Endothelial cell (in vitro differentiated cells): ENCODE data around the gene PPP2R2B. TPM values are rescaled to one million over a fixed set of nuclear protein-coding genes. Genes with fewer than 3 reads are reported as not detected.

Source experiments
- DNase-seq: peaks from one replicate; pipeline ENCODE4 v3.0.0; 2021; ENCODE audit warnings: low spot score
- H3K27ac Mint-ChIP-seq: one replicate; pipeline ENCODE4 v1.8.0; 2021; ENCODE audit warnings: mixed read lengths, inconsistent platforms; ENCODE audit not compliant: unreplicated experiment
- H3K27me3 Mint-ChIP-seq: one replicate; pipeline ENCODE4 v1.8.0; 2021; ENCODE audit warnings: mild to moderate bottlenecking, moderate library complexity, mixed read lengths, inconsistent platforms; ENCODE audit not compliant: unreplicated experiment
- H3K36me3 Mint-ChIP-seq: one replicate; pipeline ENCODE4 v1.8.0; 2021; ENCODE audit warnings: mild to moderate bottlenecking, low read depth, mixed read lengths, inconsistent platforms; ENCODE audit not compliant: unreplicated experiment
- H3K4me1 Mint-ChIP-seq: one replicate; pipeline ENCODE4 v1.8.0; 2021; ENCODE audit warnings: mild to moderate bottlenecking, mixed read lengths, inconsistent platforms; ENCODE audit not compliant: unreplicated experiment
- H3K4me3 Mint-ChIP-seq: one replicate; pipeline ENCODE4 v1.8.0; 2021; ENCODE audit warnings: mild to moderate bottlenecking, mixed read lengths, inconsistent platforms; ENCODE audit not compliant: unreplicated experiment
- H3K9me3 Mint-ChIP-seq: one replicate; pipeline ENCODE4 v1.8.0; 2021; ENCODE audit warnings: mixed read lengths, inconsistent platforms; ENCODE audit not compliant: unreplicated experiment
- total RNA-seq: library from RNA; stranded (reverse); fragmentation: NEBNext Ultra II Directional; extraction: Animal tissue kit (Norgen Biotek cat#: 25700); gene quantifications from one replicate; pipeline ENCODE4 v1.2.1, GENCODE V29; 2021; ENCODE audit not compliant: unreplicated experiment
- TF ChIP-seq, protein P1 (sequence below): fragments of 200-600 bp; sonication (generic); IDR thresholded peaks from one replicate; pipeline ENCODE4 v1.5.0; 2021; ENCODE audit warnings: antibody characterized with exemption; ENCODE audit not compliant: unreplicated experiment

Gene PPP2R2B
- total RNA-seq, 1 donor from 2014 or later = 0.59 TPM

DNA sequence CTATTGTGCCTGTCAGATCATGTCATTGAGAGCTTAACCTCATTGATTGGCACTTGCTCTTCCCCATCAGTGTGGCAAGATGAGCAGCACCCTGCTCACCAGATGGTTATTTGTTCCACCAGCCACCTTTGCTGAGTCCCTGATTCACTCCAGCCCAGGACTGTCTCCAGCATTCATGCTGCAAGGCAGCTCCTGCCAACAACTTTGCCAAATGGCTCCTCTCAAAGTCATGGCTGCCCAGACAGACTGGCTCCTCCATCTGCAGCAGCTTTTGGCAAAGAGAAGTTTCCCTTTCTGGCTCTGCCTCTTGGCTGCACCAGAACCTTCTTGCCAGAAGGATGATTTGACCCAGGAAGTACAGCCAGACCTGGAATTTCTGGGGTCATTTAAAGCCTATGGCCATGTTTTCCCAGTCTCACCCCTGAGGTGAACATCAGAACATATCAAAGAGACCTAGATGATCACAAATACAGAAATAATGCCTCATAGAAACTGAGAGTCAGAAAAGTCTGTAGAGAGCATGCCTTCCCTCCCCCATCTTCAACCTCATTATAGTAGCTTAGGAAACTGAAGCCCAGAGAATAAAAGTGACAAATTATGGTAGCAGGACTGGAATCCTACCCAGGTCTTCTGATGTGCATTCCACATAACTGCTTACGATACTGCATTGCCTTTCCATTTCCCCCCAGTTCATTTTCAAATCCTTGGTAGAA is 10.4 kb downstream of the PPP2R2B start:
- no peak overlapping the region for H3K27ac Mint-ChIP-seq
- no peaks in the 10 kb centered on the region for H3K4me1 Mint-ChIP-seq
- H3K4me3 Mint-ChIP-seq = no peak overlapping the region
- H3K27me3 Mint-ChIP-seq = peaks cover 2% of the 10 kb centered on the region
- H3K36me3 Mint-ChIP-seq = no peaks in the 10 kb centered on the region
- no peaks in the 10 kb centered on the region for H3K9me3 Mint-ChIP-seq
- TF ChIP-seq, protein P1, sequence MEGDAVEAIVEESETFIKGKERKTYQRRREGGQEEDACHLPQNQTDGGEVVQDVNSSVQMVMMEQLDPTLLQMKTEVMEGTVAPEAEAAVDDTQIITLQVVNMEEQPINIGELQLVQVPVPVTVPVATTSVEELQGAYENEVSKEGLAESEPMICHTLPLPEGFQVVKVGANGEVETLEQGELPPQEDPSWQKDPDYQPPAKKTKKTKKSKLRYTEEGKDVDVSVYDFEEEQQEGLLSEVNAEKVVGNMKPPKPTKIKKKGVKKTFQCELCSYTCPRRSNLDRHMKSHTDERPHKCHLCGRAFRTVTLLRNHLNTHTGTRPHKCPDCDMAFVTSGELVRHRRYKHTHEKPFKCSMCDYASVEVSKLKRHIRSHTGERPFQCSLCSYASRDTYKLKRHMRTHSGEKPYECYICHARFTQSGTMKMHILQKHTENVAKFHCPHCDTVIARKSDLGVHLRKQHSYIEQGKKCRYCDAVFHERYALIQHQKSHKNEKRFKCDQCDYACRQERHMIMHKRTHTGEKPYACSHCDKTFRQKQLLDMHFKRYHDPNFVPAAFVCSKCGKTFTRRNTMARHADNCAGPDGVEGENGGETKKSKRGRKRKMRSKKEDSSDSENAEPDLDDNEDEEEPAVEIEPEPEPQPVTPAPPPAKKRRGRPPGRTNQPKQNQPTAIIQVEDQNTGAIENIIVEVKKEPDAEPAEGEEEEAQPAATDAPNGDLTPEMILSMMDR = no peak
- no peak for DNase-seq

GRCh38 chr5:146866263-146866662 is 12.3 kb downstream of the PPP2R2B start:
- no peak overlapping the region for H3K4me3 Mint-ChIP-seq
- H3K27ac Mint-ChIP-seq = no peak overlapping the region
- no peaks in the 10 kb centered on the region for H3K9me3 Mint-ChIP-seq
- no peaks in the 10 kb centered on the region for H3K36me3 Mint-ChIP-seq
- H3K27me3 Mint-ChIP-seq = peaks cover 4% of the 10 kb centered on the region
- TF ChIP-seq, protein P1 = no peak
- DNase-seq = no peak
- no peaks in the 10 kb centered on the region for H3K4me1 Mint-ChIP-seq

- no peaks in the 10 kb centered on the region for H3K36me3 Mint-ChIP-seq
- no peak overlapping the region for H3K27ac Mint-ChIP-seq
- no peak for DNase-seq
- H3K9me3 Mint-ChIP-seq = no peaks in the 10 kb centered on the region
- peaks cover 2% of the 10 kb centered on the region for H3K27me3 Mint-ChIP-seq
- TF ChIP-seq, protein P1 = no peak
- H3K4me1 Mint-ChIP-seq = no peaks in the 10 kb centered on the region
- H3K4me3 Mint-ChIP-seq = no peak overlapping the region
Observed at GRCh38 chr5:146862641-146863040, 15.9 kb downstream of the PPP2R2B start.

GRCh38 chr5:146860213-146860893 is 18.2 kb downstream of the PPP2R2B start:
- H3K4me1 Mint-ChIP-seq = no peaks in the 10 kb centered on the region
- DNase-seq = no peak
- no peak overlapping the region for H3K4me3 Mint-ChIP-seq
- H3K27me3 Mint-ChIP-seq = peaks cover 2% of the 10 kb centered on the region
- TF ChIP-seq, protein P1 = no peak
- H3K27ac Mint-ChIP-seq = no peak overlapping the region
- no peaks in the 10 kb centered on the region for H3K9me3 Mint-ChIP-seq
- H3K36me3 Mint-ChIP-seq = no peaks in the 10 kb centered on the region

GRCh38 chr5:146852089-146852488 is 26.5 kb downstream of the PPP2R2B start:
- no peak for DNase-seq
- Mint-ChIP-seq H3K27me3 (no peaks in the 10 kb centered on the region), H3K27ac (no peak overlapping the region), H3K4me1 (no peaks in the 10 kb centered on the region), H3K4me3 (no peak overlapping the region), H3K9me3 (no peaks in the 10 kb centered on the region), H3K36me3 (no peaks in the 10 kb centered on the region)
- TF ChIP-seq, protein P1 = no peak
